Activated CD4-positive, alpha-beta memory T cell treated with anti-CD3 and anti-CD28 coated beads for 36 hours (primary cell): ENCODE data around the gene GP1BB. TPM values are rescaled to one million over a fixed set of nuclear protein-coding genes. Genes with fewer than 3 reads are reported as not detected.

Experiments used
- CTCF ChIA-PET: fragments of 350-600 bp; sonication (Branson Sonifier 250); formaldehyde crosslinking; loops from one replicate; lab custom pipeline; 2021; ENCODE audit warnings: antibody characterized with exemption, inconsistent platforms; lab: Charles Lee
- POLR2A ChIA-PET: fragments of 350-600 bp; sonication (Branson Sonifier 250); formaldehyde crosslinking; loops from one replicate; lab custom pipeline; 2021; ENCODE audit warnings: antibody characterized with exemption; lab: Charles Lee
- DNase-seq: peaks from one replicate; pipeline ENCODE4 v3.0.0-alpha.2; 2020
- H3K27ac Mint-ChIP-seq: one replicate; pipeline ENCODE4 v1.8.0; 2021; ENCODE audit warnings: mixed read lengths
- H3K27me3 Mint-ChIP-seq: one replicate; pipeline ENCODE4 v1.8.0; 2021; ENCODE audit warnings: mixed read lengths
- H3K36me3 Mint-ChIP-seq: one replicate; pipeline ENCODE4 v1.8.0; 2021; ENCODE audit warnings: mixed read lengths
- H3K4me1 Mint-ChIP-seq: one replicate; pipeline ENCODE4 v1.8.0; 2021; ENCODE audit warnings: low read depth, mixed read lengths
- H3K4me3 Mint-ChIP-seq: one replicate; pipeline ENCODE4 v1.8.0; 2021; ENCODE audit warnings: mild to moderate bottlenecking, mixed read lengths
- H3K9me3 Mint-ChIP-seq: one replicate; pipeline ENCODE4 v1.8.0; 2021; ENCODE audit warnings: mixed read lengths
- intact Hi-C: fragments of 100-400 bp; cut with micrococcal nuclease; formaldehyde crosslinking; loops from one replicate; pipeline ENCODE4 v1.15.1; 2023
- total RNA-seq, 2 experiments: library from RNA; stranded (reverse); gene quantifications; one replicate each; pipeline ENCODE4 v1.2.3, GENCODE V29; 2021

The GP1BB gene
- total RNA-seq, 2 experiments from 2014 or later: not detected

GRCh38 chr22:19733755-19734154 is 10.4 kb downstream of the GP1BB start:
- Mint-ChIP-seq H3K4me1 (peaks cover 2% of the 10 kb centered on the region), H3K36me3 (no peaks in the 10 kb centered on the region), H3K27ac (no peak overlapping the region), H3K9me3 (no peaks in the 10 kb centered on the region), H3K4me3 (no peak overlapping the region), H3K27me3 (peaks cover 1% of the 10 kb centered on the region)
- CTCF ChIA-PET: interaction anchor here (1.3 to 5.6 kb wide), 2 partner anchors 178 to 214 kb away, joined by 3 to 159 read pairs; no protein-coding TSS in a partner anchor
- POLR2A ChIA-PET: no interaction called here
- intact Hi-C loops: loop anchor here (5.0 kb wide), 2 partner anchors 34 to 159 kb away; no protein-coding TSS in a partner anchor
- DNase-seq: no peak

GRCh38 chr22:19734163-19734562 is 10.8 kb downstream of the GP1BB start:
- no peaks in the 10 kb centered on the region for H3K36me3 Mint-ChIP-seq
- ChIA-PET POLR2A (no interaction called here), CTCF (no interaction called here)
- intact Hi-C loops: loop anchor here (5.0 kb wide), 2 partner anchors 33 to 158 kb away; no protein-coding TSS in a partner anchor
- no peak overlapping the region for H3K4me3 Mint-ChIP-seq
- DNase-seq: no peak
- H3K9me3 Mint-ChIP-seq: no peaks in the 10 kb centered on the region
- H3K4me1 Mint-ChIP-seq: peaks cover 2% of the 10 kb centered on the region
- peaks cover 1% of the 10 kb centered on the region for H3K27me3 Mint-ChIP-seq
- H3K27ac Mint-ChIP-seq: no peak overlapping the region

- ChIA-PET CTCF (no interaction called here), POLR2A (no interaction called here)
- Mint-ChIP-seq H3K27me3 (peaks cover 1% of the 10 kb centered on the region), H3K4me1 (peaks cover 2% of the 10 kb centered on the region), H3K36me3 (no peaks in the 10 kb centered on the region), H3K4me3 (no peak overlapping the region), H3K9me3 (no peaks in the 10 kb centered on the region), H3K27ac (no peak overlapping the region)
- intact Hi-C loops: loop anchor here (5.0 kb wide), 2 partner anchors 32 to 157 kb away; no protein-coding TSS in a partner anchor
- no peak for DNase-seq
Measured at GRCh38 chr22:19734837-19735382, 11.6 kb downstream of the GP1BB start.

- H3K36me3 Mint-ChIP-seq: no peaks in the 10 kb centered on the region
- POLR2A ChIA-PET: no interaction called here
- intact Hi-C loops: no loop called here
- H3K9me3 Mint-ChIP-seq: no peaks in the 10 kb centered on the region
- no peaks in the 10 kb centered on the region for H3K4me1 Mint-ChIP-seq
- no peak overlapping the region for H3K27ac Mint-ChIP-seq
- H3K27me3 Mint-ChIP-seq: no peaks in the 10 kb centered on the region
- H3K4me3 Mint-ChIP-seq: no peak overlapping the region
- no peak for DNase-seq
- CTCF ChIA-PET: interaction anchor here (0.6 kb wide), 1 partner anchor 170 kb away, joined by 3 read pairs; no protein-coding TSS in a partner anchor
Measured at GRCh38 chr22:19735665-19736510, 12.5 kb downstream of the GP1BB start.

- DNase-seq: no peak
- POLR2A ChIA-PET: no interaction called here
- CTCF ChIA-PET: no interaction called here
- Mint-ChIP-seq H3K4me3 (no peak overlapping the region), H3K9me3 (no peaks in the 10 kb centered on the region), H3K27me3 (no peaks in the 10 kb centered on the region), H3K27ac (no peak overlapping the region), H3K36me3 (no peaks in the 10 kb centered on the region), H3K4me1 (no peaks in the 10 kb centered on the region)
- intact Hi-C loops: no loop called here
Measured at GRCh38 chr22:19737846-19738663, 14.7 kb downstream of the GP1BB start.

- Mint-ChIP-seq H3K4me1 (no peaks in the 10 kb centered on the region), H3K27me3 (no peaks in the 10 kb centered on the region), H3K4me3 (no peak overlapping the region), H3K27ac (no peak overlapping the region), H3K36me3 (no peaks in the 10 kb centered on the region), H3K9me3 (no peaks in the 10 kb centered on the region)
- ChIA-PET CTCF (no interaction called here), POLR2A (no interaction called here)
- no peak for DNase-seq
- intact Hi-C loops: no loop called here
Measured at GRCh38 chr22:19738664-19739447, 15.5 kb downstream of the GP1BB start.

GRCh38 chr22:19739448-19739895 is 16.1 kb downstream of the GP1BB start:
- POLR2A ChIA-PET: no interaction called here
- no peaks in the 10 kb centered on the region for H3K9me3 Mint-ChIP-seq
- intact Hi-C loops: no loop called here
- H3K36me3 Mint-ChIP-seq: no peaks in the 10 kb centered on the region
- CTCF ChIA-PET: no interaction called here
- H3K4me3 Mint-ChIP-seq: no peak overlapping the region
- no peak for DNase-seq
- no peaks in the 10 kb centered on the region for H3K27me3 Mint-ChIP-seq
- no peaks in the 10 kb centered on the region for H3K4me1 Mint-ChIP-seq
- no peak overlapping the region for H3K27ac Mint-ChIP-seq

GRCh38 chr22:19739911-19740449 is 16.6 kb downstream of the GP1BB start:
- ChIA-PET POLR2A (no interaction called here), CTCF (no interaction called here)
- H3K27ac Mint-ChIP-seq: no peak overlapping the region
- no peaks in the 10 kb centered on the region for H3K27me3 Mint-ChIP-seq
- H3K36me3 Mint-ChIP-seq: no peaks in the 10 kb centered on the region
- no peaks in the 10 kb centered on the region for H3K4me1 Mint-ChIP-seq
- no peaks in the 10 kb centered on the region for H3K9me3 Mint-ChIP-seq
- intact Hi-C loops: no loop called here
- no peak overlapping the region for H3K4me3 Mint-ChIP-seq
- DNase-seq: no peak

GRCh38 chr22:19740586-19740985 is 17.2 kb downstream of the GP1BB start:
- ChIA-PET CTCF (no interaction called here), POLR2A (no interaction called here)
- Mint-ChIP-seq H3K36me3 (no peaks in the 10 kb centered on the region), H3K27me3 (no peaks in the 10 kb centered on the region), H3K27ac (no peak overlapping the region), H3K4me3 (no peak overlapping the region), H3K4me1 (no peaks in the 10 kb centered on the region), H3K9me3 (no peaks in the 10 kb centered on the region)
- no peak for DNase-seq
- intact Hi-C loops: no loop called here

- intact Hi-C loops: no loop called here
- Mint-ChIP-seq H3K4me3 (no peak overlapping the region), H3K4me1 (no peaks in the 10 kb centered on the region), H3K27ac (no peak overlapping the region), H3K9me3 (no peaks in the 10 kb centered on the region), H3K36me3 (no peaks in the 10 kb centered on the region), H3K27me3 (no peaks in the 10 kb centered on the region)
- ChIA-PET POLR2A (no interaction called here), CTCF (interaction anchor here (2.1 kb wide), 1 partner anchor 169 kb away, joined by 7 read pairs; no protein-coding TSS in a partner anchor)
- DNase-seq: no peak
Measured at GRCh38 chr22:19741053-19741452, 17.7 kb downstream of the GP1BB start.
